HepG2 (cell line): ENCODE results near the gene RESP18. TPM values are rescaled to one million over a fixed set of nuclear protein-coding genes. Genes with fewer than 3 reads are reported as not detected.

Source experiments
- ATF1 ChIP-seq: IDR thresholded peaks from 2 replicates; pipeline ENCODE4 v1.6.1; 2016; ENCODE audit warnings: mild to moderate bottlenecking, control low read depth
- CREM ChIP-seq, 2 experiments: sonication (generic) in 1 of 2; formaldehyde crosslinking in 1 of 2; IDR thresholded peaks; 2 replicates each; pipeline versions ENCODE4 v1.4.0 to v1.6.1; 2016 to 2020; ENCODE audit warnings: antibody characterized with exemption in 1 of 2, mild to moderate bottlenecking in 1 of 2, missing genetic modification reagents in 1 of 2
- DDIT3 ChIP-seq: sonication (generic); formaldehyde crosslinking; IDR thresholded peaks from 2 replicates; pipeline ENCODE4 v1.4.0; 2020; ENCODE audit warnings: mild to moderate bottlenecking, missing genetic modification reagents
- E2F5 ChIP-seq: sonication (generic); formaldehyde crosslinking; conservative IDR thresholded peaks from 2 replicates; pipeline ENCODE4 v1.4.0; 2020; ENCODE audit warnings: missing genetic modification reagents
- FOXA3 ChIP-seq: IDR thresholded peaks from 2 replicates; pipeline ENCODE4 v1.6.1; 2016; ENCODE audit warnings: missing genetic modification reagents, missing compliant biosample characterization
- HOXA7 ChIP-seq: sonication (generic); formaldehyde crosslinking; IDR thresholded peaks from 2 replicates; pipeline ENCODE4 v1.8.1; 2022; ENCODE audit warnings: mild to moderate bottlenecking, missing genetic modification reagents, moderate library complexity
- KLF9 ChIP-seq: IDR thresholded peaks from 2 replicates; pipeline ENCODE4 v1.6.1; 2016; ENCODE audit warnings: low read depth
- PHB2 ChIP-seq: fragments of 450-650 bp; IDR thresholded peaks from 2 replicates; pipeline ENCODE4 v1.6.1; 2018; ENCODE audit not compliant: partially characterized antibody
- SAP130 ChIP-seq: IDR thresholded peaks from 2 replicates; pipeline ENCODE4 v1.6.1; 2016; ENCODE audit warnings: low read depth
- SETDB1 ChIP-seq: sonication (generic); formaldehyde crosslinking; IDR thresholded peaks from 2 replicates; pipeline ENCODE4 v1.5.1; 2020; ENCODE audit warnings: missing genetic modification reagents, mild to moderate bottlenecking, borderline replicate concordance
- TCF12 ChIP-seq, 2 experiments: fragments of 450-650 bp in 1 of 2; sonication (generic) in 1 of 2; formaldehyde crosslinking in 1 of 2; IDR thresholded peaks; 2 replicates each; pipeline versions ENCODE4 v1.6.1 to v1.8.0; 2017 to 2022; ENCODE audit warnings: antibody characterized with exemption in 1 of 2, mild to moderate bottlenecking in 1 of 2, missing genetic modification reagents in 1 of 2, moderate library complexity in 1 of 2
- ZBTB2 ChIP-seq: sonication (generic); formaldehyde crosslinking; IDR thresholded peaks from 2 replicates; pipeline ENCODE4 v1.8.0; 2022; ENCODE audit warnings: low read depth, missing genetic modification reagents
- ZBTB8A ChIP-seq: sonication (generic); formaldehyde crosslinking; IDR thresholded peaks from 2 replicates; pipeline ENCODE4 v1.4.0; 2020; ENCODE audit warnings: mild to moderate bottlenecking, low read depth, missing genetic modification reagents, borderline replicate concordance
- ZNF335 ChIP-seq: sonication (generic); formaldehyde crosslinking; IDR thresholded peaks from 2 replicates; pipeline ENCODE4 v1.4.0; 2020; ENCODE audit warnings: missing genetic modification reagents
- ZNF460 ChIP-seq: sonication (generic); formaldehyde crosslinking; IDR thresholded peaks from 2 replicates; pipeline ENCODE4 v1.5.1; 2020; ENCODE audit warnings: missing genetic modification reagents, mild to moderate bottlenecking, borderline replicate concordance
- ZNF639 ChIP-seq: conservative IDR thresholded peaks from 2 replicates; pipeline ENCODE4 v1.6.1; 2018; ENCODE audit warnings: missing genetic modification reagents
- ZNF740 ChIP-seq: sonication (generic); formaldehyde crosslinking; IDR thresholded peaks from 2 replicates; pipeline ENCODE4 v1.4.0; 2020; ENCODE audit warnings: missing genetic modification reagents
- polyA plus RNA-seq, 8 experiments: library from polyadenylated mRNA; depleted of rRNA in 3 of 8; stranded (reverse) in 7 of 8; unstranded in 1 of 8; fragments of >200 nt; fragmentation: Illumina TruSeq in 4 of 8; extraction: Trizol in 4 of 8; gene quantifications; 2 replicates each; pipeline versions ENCODE4 v1.2.1 to v1.2.3, GENCODE V29; 2011 to 2016; ENCODE audit warnings: low read depth in 4 of 8, missing spikeins in 1 of 8, mixed read lengths in 1 of 8; ENCODE audit not compliant: insufficient read depth in 1 of 8
- total RNA-seq, 5 experiments: library from RNA; depleted of rRNA; stranded (reverse); fragments of >200 nt; fragmentation: Illumina TruSeq; extraction: Trizol; gene quantifications; 2 replicates each; pipeline ENCODE4 v1.2.3, GENCODE V29; 2016; ENCODE audit warnings: low read depth in 1 of 5
- TF ChIP-seq, protein P1 (sequence below): sonication (generic); formaldehyde crosslinking; IDR thresholded peaks from 2 replicates; pipeline ENCODE4 v1.4.0; 2020; ENCODE audit warnings: missing genetic modification reagents
- TF ChIP-seq, protein P2 (sequence below): sonication (generic); formaldehyde crosslinking; IDR thresholded peaks from 2 replicates; pipeline ENCODE4 v1.8.1; 2023; ENCODE audit warnings: mild to moderate bottlenecking, missing genetic modification reagents
- TF ChIP-seq, protein P3 (sequence below): sonication (generic); formaldehyde crosslinking; IDR thresholded peaks from 2 replicates; pipeline ENCODE4 v1.4.0; 2020; ENCODE audit warnings: low read depth, mild to moderate bottlenecking, missing genetic modification reagents

RESP18 gene
- total and polyA plus RNA-seq, 2 of the 13 experiments (the other 11 are each of a cell fraction or from before 2014, with no cell fraction given): not detected

DNA sequence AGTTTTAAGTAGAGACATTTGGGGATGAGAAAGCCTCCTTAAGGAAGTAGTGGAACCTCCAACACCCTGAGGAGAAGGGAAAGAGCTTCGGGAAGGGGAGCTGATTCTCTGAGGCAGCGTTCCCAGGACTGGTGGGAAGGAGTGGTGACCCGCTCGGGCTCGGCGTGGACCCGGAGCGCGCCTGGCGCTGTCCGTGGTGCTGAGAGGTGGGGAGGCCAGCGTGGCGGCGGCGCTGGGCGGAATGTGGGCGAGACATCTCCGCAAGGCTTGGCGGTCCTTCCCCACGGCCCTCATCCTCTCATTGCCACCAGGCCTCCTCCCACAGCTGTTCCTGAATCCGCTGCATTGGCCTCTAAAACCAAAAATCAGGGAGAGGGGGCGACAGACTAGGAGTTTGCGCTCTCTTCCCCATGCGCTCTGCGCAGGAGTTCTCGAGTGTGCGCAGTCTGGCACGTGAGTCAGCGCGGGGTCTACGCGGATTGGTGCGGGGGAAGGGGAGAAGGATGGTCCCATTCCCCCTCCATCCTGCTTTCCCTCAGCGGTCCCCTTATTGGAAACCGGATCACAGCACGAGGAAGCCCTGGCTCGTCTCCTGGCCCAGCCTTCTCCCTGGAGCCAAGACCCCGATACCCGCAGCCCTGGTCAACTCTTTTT is 857 bp downstream of the RESP18 start (continued):
- TF ChIP-seq DDIT3 (CRISPR knock-in tag) (no peak), ZNF460 (CRISPR knock-in tag) (no peak), HOXA7 (no peak), TCF12 (IDR thresholded peaks at IDR 0.05) (no peak), TCF12 (CRISPR knock-in tag; IDR thresholded peaks at IDR 0.05) (no peak), ZBTB2 (CRISPR knock-in tag) (peak; percentile 54; the same call in 1 of the 2 replicates), KLF9 (0 out of 2 replicates have a peak, but pooled peaks have one; percentile 75), ZNF639 (peak; percentile 76), E2F5 (CRISPR knock-in tag) (no peak; the same call in 1 of the 2 replicates), ZBTB8A (CRISPR knock-in tag) (no peak), SAP130 (CRISPR knock-in tag) (peak; percentile 58; the same call in 1 of the 2 replicates), FOXA3 (CRISPR knock-in tag) (peak; percentile 43; the same call in 1 of the 2 replicates), ZNF335 (peak; percentile 84), ATF1 (CRISPR knock-in tag) (no peak), CREM (IDR thresholded peaks at IDR 0.05) (no peak), CREM (CRISPR knock-in tag; IDR thresholded peaks at IDR 0.05) (0 out of 2 replicates have a peak, but pooled peaks have one; percentile 23), PHB2 (no peak), SETDB1 (CRISPR knock-in tag) (no peak), ZNF740 (CRISPR knock-in tag) (no peak)
- TF ChIP-seq, protein P1, sequence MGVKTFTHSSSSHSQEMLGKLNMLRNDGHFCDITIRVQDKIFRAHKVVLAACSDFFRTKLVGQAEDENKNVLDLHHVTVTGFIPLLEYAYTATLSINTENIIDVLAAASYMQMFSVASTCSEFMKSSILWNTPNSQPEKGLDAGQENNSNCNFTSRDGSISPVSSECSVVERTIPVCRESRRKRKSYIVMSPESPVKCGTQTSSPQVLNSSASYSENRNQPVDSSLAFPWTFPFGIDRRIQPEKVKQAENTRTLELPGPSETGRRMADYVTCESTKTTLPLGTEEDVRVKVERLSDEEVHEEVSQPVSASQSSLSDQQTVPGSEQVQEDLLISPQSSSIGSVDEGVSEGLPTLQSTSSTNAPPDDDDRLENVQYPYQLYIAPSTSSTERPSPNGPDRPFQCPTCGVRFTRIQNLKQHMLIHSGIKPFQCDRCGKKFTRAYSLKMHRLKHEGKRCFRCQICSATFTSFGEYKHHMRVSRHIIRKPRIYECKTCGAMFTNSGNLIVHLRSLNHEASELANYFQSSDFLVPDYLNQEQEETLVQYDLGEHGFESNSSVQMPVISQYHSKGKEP (CRISPR knock-in tag): peak; percentile 97
- TF ChIP-seq, protein P2, sequence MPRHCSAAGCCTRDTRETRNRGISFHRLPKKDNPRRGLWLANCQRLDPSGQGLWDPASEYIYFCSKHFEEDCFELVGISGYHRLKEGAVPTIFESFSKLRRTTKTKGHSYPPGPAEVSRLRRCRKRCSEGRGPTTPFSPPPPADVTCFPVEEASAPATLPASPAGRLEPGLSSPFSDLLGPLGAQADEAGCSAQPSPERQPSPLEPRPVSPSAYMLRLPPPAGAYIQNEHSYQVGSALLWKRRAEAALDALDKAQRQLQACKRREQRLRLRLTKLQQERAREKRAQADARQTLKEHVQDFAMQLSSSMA (CRISPR knock-in tag): no peak
- TF ChIP-seq, protein P3, sequence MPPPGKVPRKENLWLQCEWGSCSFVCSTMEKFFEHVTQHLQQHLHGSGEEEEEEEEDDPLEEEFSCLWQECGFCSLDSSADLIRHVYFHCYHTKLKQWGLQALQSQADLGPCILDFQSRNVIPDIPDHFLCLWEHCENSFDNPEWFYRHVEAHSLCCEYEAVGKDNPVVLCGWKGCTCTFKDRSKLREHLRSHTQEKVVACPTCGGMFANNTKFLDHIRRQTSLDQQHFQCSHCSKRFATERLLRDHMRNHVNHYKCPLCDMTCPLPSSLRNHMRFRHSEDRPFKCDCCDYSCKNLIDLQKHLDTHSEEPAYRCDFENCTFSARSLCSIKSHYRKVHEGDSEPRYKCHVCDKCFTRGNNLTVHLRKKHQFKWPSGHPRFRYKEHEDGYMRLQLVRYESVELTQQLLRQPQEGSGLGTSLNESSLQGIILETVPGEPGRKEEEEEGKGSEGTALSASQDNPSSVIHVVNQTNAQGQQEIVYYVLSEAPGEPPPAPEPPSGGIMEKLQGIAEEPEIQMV (CRISPR knock-in tag): peak; percentile 55; the same call in 1 of the 2 replicates
